Uterus (tissue), 2 donors: ENCODE measurements around the gene CSHL1.

Experiments used
- CTCF ChIP-seq, 4 experiments: fragments of 200-600 bp in 2 of 4; fragments of 450-650 bp in 2 of 4; sonication (generic) in 2 of 4; IDR thresholded peaks; one replicate each; pipeline ENCODE4 v1.5.1; 2016 to 2019; ENCODE audit warnings: antibody characterized with exemption in 4 of 4, mild to moderate bottlenecking in 2 of 4, moderate library complexity in 1 of 4
- POLR2A ChIP-seq, 2 donors: fragments of 450-650 bp; IDR thresholded peaks; one replicate each; pipeline ENCODE4 v1.6.1; 2016; ENCODE audit warnings: antibody characterized with exemption in 2 of 2, mild to moderate bottlenecking in 1 of 2, moderate library complexity in 1 of 2

DNA sequence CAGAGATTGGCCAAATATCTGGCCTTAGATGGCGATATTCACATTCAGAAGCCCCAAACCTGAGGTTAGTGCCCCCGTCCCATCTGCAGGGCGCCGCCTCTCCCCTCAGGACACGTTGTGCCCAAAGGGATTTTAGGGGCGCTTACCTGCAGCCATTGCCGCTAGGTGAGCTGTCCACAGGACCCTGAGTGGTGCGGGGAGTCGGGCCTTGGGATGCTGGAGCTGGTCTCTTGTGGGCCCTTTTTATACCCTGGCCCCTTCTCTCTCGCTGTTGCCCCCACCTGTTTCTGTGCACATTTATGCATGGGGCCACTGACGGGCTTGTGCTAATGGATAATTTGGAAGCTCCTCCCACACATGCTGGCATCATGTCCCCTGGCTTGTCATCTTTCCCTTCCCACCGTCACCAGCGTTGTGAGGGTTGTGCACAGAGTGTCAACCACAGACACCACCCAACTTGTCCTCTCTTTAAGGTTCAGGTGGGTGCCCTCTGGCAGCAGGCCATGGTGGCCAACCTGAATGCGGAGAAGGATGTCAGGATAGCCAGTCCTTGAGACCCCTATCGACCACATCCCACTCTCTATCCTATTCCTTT, at the start of gene CSHL1:
- TF ChIP-seq CTCF (IDR thresholded peaks at IDR 0.05) (no peak), POLR2A (IDR thresholded peaks at IDR 0.05) (no peak)
